K562 (cell line): ENCODE measurements around the gene CCDC88C. TPM values are rescaled to one million over a fixed set of nuclear protein-coding genes. Genes with fewer than 3 reads are reported as not detected.

Experiments
- CCNT2 ChIP-seq: IDR thresholded peaks from 2 replicates; pipeline ENCODE4 v1.6.1; 2011; ENCODE audit warnings: borderline replicate concordance, low read depth, mild to moderate bottlenecking, moderate library complexity, mixed read lengths, low read length; ENCODE audit not compliant: insufficient read length; ENCODE audit errors: extremely low read depth
- NCOA6 ChIP-seq: fragments of 450-650 bp; IDR thresholded peaks from 2 replicates; pipeline ENCODE4 v1.6.1; 2017; ENCODE audit warnings: mild to moderate bottlenecking
- NR3C1 ChIP-seq: sonication (generic); formaldehyde crosslinking; IDR thresholded peaks from 2 replicates; pipeline ENCODE4 v1.8.1; 2022; ENCODE audit warnings: missing genetic modification reagents
- POLR2AphosphoS5 ChIP-seq: IDR thresholded peaks from 2 replicates; pipeline ENCODE4 v1.6.1; 2011; ENCODE audit warnings: mild to moderate bottlenecking, low read depth, low read length, moderate library complexity; ENCODE audit not compliant: control insufficient read depth, insufficient read depth
- PTTG1 ChIP-seq: fragments of 450-650 bp; IDR thresholded peaks from 2 replicates; pipeline ENCODE4 v1.6.1; 2016; ENCODE audit warnings: low read depth, mild to moderate bottlenecking, missing genetic modification characterization, missing compliant biosample characterization
- SIN3A ChIP-seq, 2 experiments: fragments of 150-350 bp in 1 of 2; IDR thresholded peaks; 2 replicates each; pipeline ENCODE4 v1.6.1; 2011 to 2016; ENCODE audit warnings: borderline replicate concordance in 2 of 2, low read depth in 2 of 2, low read length in 2 of 2, mild to moderate bottlenecking in 2 of 2, moderate library complexity in 2 of 2; ENCODE audit not compliant: control insufficient read depth in 1 of 2
- SPI1 ChIP-seq: IDR thresholded peaks from 2 replicates; pipeline ENCODE4 v1.6.1; 2011; ENCODE audit warnings: low read depth, low read length, control low read depth, borderline replicate concordance
- YY1 ChIP-seq, 3 experiments: IDR thresholded peaks; 2 replicates each; pipeline ENCODE4 v1.6.1; 2011; ENCODE audit warnings: low read length in 2 of 3, mild to moderate bottlenecking in 2 of 3, moderate library complexity in 2 of 3, borderline replicate concordance in 1 of 3, control low read depth in 1 of 3, low read depth in 1 of 3; ENCODE audit not compliant: insufficient read depth in 3 of 3, insufficient replicate concordance in 2 of 3, control insufficient read depth in 1 of 3, insufficient read length in 1 of 3; ENCODE audit errors: extremely low read depth in 1 of 3
- ZBTB7A ChIP-seq: IDR thresholded peaks from 2 replicates; pipeline ENCODE4 v1.6.1; 2011; ENCODE audit warnings: low read depth, mild to moderate bottlenecking, low read length, moderate library complexity, borderline replicate concordance; ENCODE audit not compliant: control insufficient read depth
- ZFP30 ChIP-seq: fragments of 250-450 bp; sonication (Bioruptor Pico); IDR thresholded peaks from 2 replicates; pipeline ENCODE4 v1.8.0; 2022; ENCODE audit warnings: moderate library complexity, mild to moderate bottlenecking, inconsistent platforms, borderline replicate concordance
- polyA plus RNA-seq, 8 experiments: library from polyadenylated mRNA; depleted of rRNA in 4 of 8; stranded (reverse) in 5 of 8; unstranded in 3 of 8; fragments of >200 nt; fragmentation: Nextera tagmentation in 2 of 8; fragmentation: Illumina TruSeq in 1 of 8; extraction: Ambion mirVana in 2 of 8; extraction: Trizol in 1 of 8; gene quantifications; 2 replicates each; pipeline versions ENCODE4 v1.2.1 to v1.2.3, GENCODE V29; 2011 to 2014; ENCODE audit warnings: inconsistent platforms in 1 of 8, missing spikeins in 1 of 8
- total RNA-seq, 7 experiments: library from RNA; depleted of rRNA in 6 of 7; stranded (reverse); fragments of >200 nt in 6 of 7; fragmentation: Illumina TruSeq in 2 of 7; extraction: Trizol in 2 of 7; gene quantifications; 2 replicates each; pipeline versions ENCODE4 v1.2.1 to v1.2.3, GENCODE V29; 2011 to 2021; ENCODE audit warnings: low replicate concordance in 1 of 7
- TF ChIP-seq, protein P1 (sequence below), 2 experiments: fragments of 450-650 bp; conservative IDR thresholded peaks; 2 replicates each; pipeline ENCODE4 v1.6.1; 2017; ENCODE audit warnings: mild to moderate bottlenecking in 2 of 2, moderate library complexity in 2 of 2
- TF ChIP-seq, protein P2 (sequence below), 2 experiments: IDR thresholded peaks; 2 replicates each; pipeline ENCODE4 v1.6.1; 2012; ENCODE audit warnings: improper control_type of control experiment in 2 of 2, low read depth in 2 of 2, low read length in 2 of 2, borderline replicate concordance in 1 of 2

CCDC88C gene
- total and polyA plus RNA-seq, 9 of the 15 experiments (the other 6 are each of a cell fraction or from before 2014, with no cell fraction given) = 0.62 to 22.5 (median 10.7) TPM

DNA sequence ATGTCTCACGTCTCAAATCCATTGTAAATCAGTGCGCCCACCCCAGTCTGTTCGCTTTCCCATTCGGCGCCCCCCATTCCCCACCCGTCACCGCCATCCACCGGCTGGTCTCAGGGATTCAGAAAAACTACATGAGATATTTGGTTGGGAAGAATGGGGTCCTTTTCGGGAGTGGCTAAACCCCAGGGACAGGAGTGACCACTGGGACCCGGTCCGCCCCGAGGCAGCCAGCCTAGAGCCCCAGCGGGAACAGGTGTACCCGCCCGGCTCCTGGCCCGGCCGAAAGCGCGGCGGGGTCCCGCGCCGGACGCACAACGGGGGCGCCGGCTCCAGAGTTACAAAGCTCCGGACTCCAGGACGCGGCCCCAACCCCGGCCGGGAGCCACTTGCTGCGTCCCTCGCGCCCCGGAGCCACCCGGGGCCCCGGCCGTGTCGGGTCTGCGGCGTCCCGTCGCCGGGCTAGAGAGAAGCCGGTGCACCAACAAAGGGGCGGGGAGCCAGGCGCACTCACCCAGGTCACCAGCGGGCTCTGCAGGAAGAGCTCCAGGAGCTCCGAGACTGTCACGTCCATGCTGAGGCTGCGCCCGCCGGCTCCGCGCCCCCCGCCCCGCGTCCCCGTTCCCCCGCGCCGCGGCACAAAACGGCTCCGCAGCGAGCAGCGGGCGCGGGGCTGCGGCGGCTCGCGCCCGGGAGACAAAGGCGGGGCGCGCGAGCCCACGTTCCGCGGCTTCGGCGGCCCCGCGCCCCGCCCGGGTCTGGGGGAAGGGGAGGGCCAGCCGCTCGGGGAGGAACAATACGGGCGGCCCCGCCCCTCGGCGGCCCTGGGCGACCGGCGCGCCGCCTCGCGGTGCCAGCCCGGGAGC, at the start of gene CCDC88C (continued):
- no peak for TF ChIP-seq PTTG1 (tag)
- TF ChIP-seq ZFP30 = no peak
- peak; percentile 39 for TF ChIP-seq CCNT2
- peak in 1 of 3 experiments; percentile 22 for TF ChIP-seq YY1 (IDR thresholded peaks at IDR 0.05; ENCODE audit: borderline replicate concordance in 1 of 3, control insufficient read depth in 1 of 3, extremely low read depth in 1 of 3, insufficient read depth in 3 of 3, insufficient read length in 1 of 3, insufficient replicate concordance in 2 of 3, low read depth in 1 of 3, low read length in 2 of 3)
- TF ChIP-seq NCOA6 = 0 out of 2 replicates have a peak, but pooled peaks have one; percentile 36
- 0 out of 2 replicates have a peak, but pooled peaks have one; percentile 14 for TF ChIP-seq POLR2AphosphoS5
- no peak for TF ChIP-seq NR3C1
- TF ChIP-seq SIN3A (IDR thresholded peaks at IDR 0.05; ENCODE audit: borderline replicate concordance in 2 of 2, control insufficient read depth in 1 of 2, low read depth in 2 of 2, low read length in 2 of 2) = peak in 1 of 2 experiments; percentile 9; a peak in 1 of 4 replicates
- 0 out of 2 replicates have a peak, but pooled peaks have one; percentile 4 for TF ChIP-seq SPI1
- TF ChIP-seq, protein P1, sequence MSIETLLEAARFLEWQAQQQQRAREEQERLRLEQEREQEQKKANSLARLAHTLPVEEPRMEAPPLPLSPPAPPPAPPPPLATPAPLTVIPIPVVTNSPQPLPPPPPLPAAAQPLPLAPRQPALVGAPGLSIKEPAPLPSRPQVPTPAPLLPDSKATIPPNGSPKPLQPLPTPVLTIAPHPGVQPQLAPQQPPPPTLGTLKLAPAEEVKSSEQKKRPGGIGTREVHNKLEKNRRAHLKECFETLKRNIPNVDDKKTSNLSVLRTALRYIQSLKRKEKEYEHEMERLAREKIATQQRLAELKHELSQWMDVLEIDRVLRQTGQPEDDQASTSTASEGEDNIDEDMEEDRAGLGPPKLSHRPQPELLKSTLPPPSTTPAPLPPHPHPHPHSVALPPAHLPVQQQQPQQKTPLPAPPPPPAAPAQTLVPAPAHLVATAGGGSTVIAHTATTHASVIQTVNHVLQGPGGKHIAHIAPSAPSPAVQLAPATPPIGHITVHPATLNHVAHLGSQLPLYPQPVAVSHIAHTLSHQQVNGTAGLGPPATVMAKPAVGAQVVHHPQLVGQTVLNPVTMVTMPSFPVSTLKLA (conservative IDR thresholded peaks at IDR 0.05) = 0 out of 4 replicates have a peak, but pooled peaks of 1 of the 2 experiments have one; percentile 34
- TF ChIP-seq, protein P2, sequence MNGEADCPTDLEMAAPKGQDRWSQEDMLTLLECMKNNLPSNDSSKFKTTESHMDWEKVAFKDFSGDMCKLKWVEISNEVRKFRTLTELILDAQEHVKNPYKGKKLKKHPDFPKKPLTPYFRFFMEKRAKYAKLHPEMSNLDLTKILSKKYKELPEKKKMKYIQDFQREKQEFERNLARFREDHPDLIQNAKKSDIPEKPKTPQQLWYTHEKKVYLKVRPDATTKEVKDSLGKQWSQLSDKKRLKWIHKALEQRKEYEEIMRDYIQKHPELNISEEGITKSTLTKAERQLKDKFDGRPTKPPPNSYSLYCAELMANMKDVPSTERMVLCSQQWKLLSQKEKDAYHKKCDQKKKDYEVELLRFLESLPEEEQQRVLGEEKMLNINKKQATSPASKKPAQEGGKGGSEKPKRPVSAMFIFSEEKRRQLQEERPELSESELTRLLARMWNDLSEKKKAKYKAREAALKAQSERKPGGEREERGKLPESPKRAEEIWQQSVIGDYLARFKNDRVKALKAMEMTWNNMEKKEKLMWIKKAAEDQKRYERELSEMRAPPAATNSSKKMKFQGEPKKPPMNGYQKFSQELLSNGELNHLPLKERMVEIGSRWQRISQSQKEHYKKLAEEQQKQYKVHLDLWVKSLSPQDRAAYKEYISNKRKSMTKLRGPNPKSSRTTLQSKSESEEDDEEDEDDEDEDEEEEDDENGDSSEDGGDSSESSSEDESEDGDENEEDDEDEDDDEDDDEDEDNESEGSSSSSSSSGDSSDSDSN (IDR thresholded peaks at IDR 0.05; ENCODE audit: borderline replicate concordance in 1 of 2, low read depth in 2 of 2, low read length in 2 of 2) = 0 out of 4 replicates have a peak, but pooled peaks have one; percentile 48 to 53
- peak; percentile 54; the same call in 1 of the 2 replicates for TF ChIP-seq ZBTB7A
- TF ChIP-seq, all 486 proteins: peak for 13
